ENCODE results near the gene EXOC2.
"Not testable (repeated sequence)": the region's sequence is repeated elsewhere in the genome, so short reads cannot be mapped to it uniquely, and the experiment has no call there.

EXOC2 gene

DNA sequence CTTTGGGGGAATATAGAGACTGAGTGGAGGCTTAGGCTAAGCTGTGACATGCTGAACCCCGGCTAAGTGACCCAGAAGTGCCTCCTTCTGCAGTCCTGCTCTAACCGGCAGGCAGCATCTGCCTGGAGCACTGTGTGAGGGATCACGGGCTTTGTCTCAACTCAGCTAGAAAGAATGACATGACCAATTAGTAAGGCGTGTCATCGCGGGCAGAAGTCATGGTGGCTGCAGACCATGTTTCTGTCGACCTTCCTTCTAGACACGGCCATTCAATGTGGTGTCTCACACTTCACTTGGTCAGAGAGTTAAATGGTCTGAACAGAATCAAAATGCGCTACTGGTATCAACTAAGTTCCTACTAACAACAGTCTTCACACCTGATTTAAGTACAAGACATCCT, 71.0 kb downstream of the EXOC2 start:
- no peak for DNase-seq

DNA sequence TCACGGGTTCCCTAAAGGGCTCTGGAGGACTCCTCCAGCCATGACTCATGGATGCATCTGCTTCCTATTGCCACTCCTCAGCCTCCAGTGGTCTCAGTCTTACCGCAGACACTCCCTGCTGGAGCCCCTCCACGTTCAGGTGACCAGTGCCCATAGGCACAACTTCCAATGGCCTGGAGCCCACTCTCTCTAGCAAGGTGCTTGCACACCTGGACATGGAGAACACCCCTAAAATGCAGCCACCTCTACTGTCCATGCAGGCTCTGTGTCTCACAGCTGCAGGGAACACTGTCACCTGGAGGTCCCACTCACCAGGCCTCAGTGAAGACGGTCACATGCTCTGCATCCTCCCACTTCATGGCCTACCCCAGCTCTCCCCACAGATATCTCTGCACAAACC, 72.0 kb downstream of the EXOC2 start:
- DNase-seq: no peak

DNA sequence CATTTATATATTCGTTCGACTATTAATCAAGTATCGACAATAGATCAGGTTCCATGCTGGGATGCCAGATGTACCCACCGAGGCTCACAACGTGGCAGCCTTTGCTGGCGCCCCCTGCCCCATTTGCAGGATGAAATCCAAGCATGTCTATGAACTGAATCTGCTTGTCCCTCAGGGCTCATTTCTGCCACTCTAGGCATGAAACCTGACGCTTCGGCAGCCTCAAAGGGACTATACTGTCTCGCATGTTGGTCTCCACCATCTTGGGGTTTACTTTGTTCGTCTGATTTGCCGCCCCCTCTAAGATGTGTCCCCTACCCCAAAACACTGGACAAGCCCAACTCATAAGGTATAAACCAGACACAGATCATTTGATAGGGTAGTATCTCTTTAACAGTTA, 72.8 kb downstream of the EXOC2 start:
- no peak for DNase-seq

DNA sequence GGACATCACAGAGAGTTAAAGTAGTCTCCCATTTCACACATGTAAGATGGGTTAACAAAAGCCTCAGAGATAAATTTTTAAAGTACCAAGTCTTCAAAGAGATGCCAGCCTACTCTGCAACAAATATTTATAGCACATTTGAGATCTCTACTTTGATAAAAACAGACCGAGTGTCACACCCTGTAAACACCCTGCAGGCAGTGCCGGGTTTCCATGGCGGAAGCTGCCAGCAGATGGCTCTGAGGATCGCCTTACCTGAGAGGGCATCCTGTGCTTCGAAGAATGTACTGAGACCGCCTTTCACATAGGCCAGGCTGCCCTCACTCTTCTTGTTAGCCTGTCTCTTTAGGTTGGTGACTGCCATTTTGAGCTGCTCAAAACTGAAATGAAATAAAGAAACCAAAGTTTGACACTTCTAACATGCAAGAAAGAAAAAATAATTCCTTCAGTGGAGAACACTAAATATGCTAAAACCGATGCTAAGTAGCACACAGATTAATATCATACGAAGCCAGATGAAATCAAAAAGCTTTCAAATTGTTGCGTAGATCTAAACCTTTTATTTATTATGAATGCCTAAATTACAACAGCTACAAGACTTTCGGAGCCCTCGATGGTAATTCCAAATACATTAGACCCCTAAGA, 75.4 kb downstream of the EXOC2 start:
- no peak for DNase-seq

DNA sequence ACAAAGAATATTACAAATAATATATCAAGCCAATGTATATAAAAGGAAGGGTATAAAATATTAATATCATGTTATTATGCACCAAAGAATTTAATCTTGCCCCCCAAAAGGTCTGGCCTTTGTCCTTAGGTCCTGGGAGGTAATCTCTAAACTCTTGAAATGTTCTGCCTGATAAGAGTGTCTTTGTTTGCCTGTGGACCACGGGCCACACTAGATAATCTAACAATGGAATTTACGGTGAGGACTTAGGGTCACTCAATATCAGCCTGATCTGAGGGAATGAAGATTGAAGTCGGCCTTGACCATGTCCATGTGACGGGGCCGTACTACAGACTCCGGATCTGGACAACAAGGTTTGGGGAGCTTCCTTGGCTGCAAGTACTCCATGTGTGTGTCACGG, 79.0 kb downstream of the EXOC2 start:
- DNase-seq: no peak

DNA sequence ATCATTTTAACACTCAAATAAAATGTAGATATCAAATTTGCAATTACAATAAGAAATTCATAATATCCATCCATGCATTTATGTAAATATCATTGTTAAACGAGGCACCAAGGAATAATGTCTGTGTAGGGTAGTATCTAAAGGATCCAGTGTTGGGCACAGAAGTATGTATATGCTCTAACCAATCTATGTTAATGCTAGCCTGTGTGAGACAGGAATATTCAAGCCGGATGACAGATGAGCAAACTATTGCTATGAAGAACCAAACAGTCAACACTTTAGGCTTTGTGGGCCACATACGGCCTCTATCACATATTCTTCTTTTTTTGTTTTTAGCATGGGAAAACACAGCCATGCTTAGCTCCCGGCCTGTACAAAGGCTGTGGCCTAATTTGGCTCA, 81.0 kb downstream of the EXOC2 start:
- DNase-seq: no peak

DNA sequence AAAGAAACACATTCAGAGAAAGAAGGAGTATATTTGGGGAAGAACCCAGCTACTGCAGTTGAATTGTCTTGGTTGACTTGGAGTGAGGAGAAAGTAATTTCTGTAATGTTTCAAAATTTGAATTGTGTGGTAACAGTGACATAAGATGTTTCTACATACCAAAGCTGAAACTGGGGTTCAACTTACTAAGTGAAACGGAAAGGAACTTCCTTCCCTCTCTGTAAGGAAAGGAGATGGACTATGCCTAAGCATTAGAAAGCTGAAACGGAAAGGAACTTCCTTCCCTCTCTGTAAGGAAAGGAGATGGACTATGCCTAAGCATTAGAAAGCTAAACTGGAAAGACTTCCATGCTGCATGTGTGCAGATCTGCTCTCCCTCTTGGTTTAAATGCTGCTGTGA, 82.1 kb downstream of the EXOC2 start:
- DNase-seq: no peak

DNA sequence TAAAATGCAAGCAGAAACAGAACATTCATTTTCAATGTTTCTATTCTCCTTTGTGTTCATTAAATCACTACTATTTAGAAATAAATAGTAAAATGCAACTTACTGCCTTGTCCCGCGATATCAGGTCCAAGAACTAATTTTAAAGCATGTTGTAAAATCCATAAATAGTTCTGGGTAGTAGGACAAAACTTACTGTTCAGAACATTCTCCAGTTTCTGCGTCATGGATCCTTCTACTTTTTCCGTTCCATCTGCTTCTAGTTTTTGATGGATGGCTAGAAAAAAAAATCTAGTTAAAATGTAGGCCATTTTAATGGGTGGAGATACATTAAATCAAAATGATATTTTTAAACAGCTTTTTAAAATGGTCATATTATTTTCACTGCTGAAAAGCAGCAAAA, 83.0 kb downstream of the EXOC2 start:
- DNase-seq: no peak

DNA sequence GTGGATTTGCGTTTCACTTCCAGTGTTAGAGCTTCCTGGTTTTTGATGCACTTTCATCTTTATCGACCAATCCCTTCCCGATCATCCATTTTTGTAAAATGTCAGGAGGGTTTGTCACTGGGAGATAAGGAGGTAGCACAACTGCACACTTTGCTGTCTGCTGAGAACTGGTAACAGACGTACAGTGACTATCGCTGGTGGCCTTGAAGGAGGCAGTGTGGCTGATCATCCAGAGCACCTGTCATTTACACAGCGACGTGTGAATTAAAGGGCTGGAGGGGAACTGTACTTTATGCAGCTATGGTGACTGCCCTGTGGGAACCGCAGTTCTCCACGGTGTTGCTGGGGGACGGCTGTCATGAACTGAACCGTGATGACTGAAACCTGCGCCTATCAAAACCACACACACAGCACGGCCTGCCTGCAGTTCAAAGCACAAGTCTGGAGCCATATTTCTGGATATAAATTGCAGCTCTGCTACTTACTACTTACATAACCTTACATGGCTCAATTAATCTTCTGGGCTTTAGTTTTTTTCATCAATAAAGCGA, 86.0 kb downstream of the EXOC2 start:
- no peak for DNase-seq

DNA sequence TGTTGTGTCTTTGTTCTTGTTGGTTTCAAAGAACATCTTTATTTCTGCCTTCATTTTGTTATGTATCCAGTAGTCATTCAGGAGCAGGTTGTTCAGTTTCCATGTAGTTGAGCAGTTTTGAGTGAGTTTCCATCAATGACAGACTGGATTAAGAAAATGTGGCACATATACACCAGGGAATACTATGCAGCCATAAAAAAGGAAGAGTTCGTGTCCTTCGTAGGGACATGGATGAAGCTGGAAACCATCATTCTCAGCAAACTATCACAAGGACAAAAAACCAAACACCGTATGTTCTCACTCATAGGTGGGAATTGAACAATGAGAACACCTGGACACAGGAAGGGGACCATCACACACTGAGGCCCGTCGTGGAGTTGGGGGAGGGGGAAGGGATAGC, 87.0 kb downstream of the EXOC2 start:
- not testable (repeated sequence) for DNase-seq

DNA sequence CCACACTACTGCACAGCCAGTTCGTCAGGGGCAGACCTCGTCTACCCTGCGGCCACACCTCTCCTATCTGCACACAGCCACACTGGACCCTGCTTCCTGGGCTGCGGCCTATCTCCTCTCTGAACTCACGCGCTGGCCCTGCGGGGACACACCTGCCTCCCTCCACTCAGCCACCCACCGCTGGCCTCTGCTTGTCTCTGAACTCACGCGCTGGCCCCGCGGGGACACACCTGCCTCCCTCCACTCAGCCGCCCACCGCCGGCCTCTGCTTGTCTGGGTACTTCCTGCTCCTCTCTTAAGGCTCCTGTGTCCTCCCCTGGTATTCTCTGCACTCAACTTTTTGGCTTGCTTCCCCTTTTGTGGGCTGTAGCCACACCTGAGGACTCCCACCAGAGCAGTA, 88.4 kb downstream of the EXOC2 start:
- no peak for DNase-seq

DNA sequence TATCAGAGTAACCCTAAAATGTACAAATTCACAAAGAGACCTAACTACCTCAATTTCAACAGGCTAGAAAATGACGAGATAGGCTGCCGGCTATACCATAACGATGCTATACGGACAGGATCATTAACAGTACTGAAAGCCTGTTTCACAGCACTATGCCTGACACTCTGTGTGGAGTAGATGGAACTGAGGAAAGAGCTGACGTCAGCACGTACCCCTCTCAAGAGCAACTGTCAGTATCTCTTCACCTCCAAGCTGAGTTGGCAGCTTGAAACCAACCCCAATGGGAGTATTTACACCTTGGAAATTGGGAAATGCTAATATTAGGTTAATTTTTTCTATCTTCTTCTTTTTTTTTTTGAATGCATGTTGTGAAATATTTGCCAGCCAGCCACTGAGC, 89.7 kb downstream of the EXOC2 start:
- no peak for DNase-seq

DNA sequence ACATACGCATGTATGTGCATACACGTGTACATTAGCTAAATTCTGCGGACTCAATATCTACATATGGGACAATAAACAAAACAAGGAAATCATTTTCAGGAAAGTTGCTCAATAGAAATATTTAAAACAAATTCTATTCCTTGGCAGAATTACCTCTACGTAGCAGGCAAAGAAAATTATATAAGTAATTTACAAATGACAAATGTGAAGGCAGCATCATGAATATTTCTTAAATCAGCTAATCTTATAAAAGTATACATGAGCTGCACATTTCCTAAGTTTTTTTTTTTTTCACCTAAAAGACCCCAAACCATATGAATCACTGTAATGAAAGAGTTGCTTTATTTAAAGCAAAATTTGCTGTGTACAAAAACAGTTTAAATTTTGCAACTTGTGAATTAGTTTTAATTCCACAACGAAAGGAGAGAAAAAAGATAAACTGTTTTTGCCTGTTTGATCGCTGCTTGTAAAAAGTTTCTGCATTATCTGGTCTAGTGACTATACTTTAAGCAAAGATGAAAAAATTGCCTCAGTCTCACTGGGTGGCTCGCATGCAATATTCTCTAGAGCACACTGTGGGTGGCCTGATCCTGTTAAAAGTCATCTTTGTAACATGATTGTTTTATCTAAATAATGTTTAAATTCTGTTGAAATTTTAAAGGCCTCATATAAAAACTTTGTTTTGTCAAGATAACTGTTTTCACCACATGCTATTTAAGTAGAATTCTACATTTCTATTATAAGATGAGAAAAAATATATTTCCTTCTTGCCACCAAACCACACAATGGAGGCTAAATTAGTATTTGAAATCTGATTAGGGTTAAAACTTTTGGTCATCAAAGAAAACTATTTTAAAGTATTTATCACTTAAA, 93.1 kb downstream of the EXOC2 start:
- no peak for DNase-seq

DNA sequence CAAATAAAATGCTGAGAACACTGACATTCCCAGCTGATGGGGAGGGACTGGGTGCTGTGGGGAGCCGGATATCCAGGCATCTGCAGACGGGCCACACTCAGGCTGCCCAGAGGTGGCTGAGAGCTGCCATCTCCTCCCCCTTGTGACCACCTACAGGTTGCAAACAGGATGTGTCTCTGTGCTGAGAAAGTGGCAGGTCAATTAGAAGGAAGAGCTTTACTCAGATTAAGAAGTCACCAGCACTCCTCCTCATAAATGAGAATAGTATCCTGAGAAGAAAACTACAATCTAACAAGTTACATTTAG, 99.1 kb downstream of the EXOC2 start:
- no peak for DNase-seq

DNA sequence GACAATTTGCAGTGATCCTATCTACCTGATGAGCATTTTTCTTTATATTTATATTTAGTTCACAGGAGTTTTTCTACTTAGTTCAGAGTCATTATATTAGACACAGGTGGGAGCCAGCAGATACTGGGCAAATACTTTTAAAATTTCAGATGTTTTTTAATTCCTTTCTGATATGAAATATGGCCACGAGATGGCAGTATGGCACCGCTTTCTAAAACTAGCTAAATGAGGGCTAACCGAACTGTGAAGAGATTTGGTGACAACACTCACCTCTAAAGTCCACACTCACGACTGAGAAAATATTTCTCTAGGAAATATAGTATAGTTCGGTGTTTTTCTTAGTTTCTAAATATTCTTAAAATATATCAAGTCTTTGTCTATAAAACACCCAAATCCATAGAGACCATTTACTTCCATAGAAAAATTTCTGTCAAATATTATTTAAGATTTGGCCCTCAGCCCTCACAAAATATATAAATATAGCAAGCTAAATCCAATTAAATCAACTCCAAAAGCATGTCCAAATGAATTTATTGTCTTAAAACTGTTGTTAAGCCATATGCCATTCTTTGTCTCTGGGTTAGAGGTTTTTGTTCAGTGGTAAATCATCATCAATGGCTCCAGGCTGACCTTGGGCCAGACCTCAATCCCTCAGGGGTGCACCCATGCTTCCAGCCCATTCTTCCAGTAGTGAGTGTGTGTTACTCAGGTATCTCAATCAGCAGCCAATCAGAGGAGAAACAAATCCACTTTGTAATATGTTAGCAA, 99.6 kb downstream of the EXOC2 start:
- peak; percentile 79 for DNase-seq

DNA sequence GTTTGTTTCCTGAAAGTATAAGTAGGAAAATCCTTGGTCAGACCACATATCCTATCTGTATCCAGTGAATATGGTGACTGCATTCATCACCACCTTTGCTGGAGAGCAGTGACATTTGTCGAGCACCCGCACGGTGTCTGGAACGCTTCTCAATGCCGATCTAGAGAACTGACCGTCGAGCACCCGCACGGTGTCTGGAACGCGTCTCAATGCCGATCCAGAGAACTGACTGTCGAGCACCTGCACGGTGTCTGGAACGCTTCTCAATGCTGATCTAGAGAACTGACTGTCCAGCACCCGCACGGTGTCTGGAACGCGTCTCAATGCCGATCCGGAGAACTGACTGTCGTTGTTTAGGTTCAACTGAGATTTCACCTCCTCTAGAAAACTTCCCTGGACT, 103.8 kb downstream of the EXOC2 start:
- DNase-seq: no peak

DNA sequence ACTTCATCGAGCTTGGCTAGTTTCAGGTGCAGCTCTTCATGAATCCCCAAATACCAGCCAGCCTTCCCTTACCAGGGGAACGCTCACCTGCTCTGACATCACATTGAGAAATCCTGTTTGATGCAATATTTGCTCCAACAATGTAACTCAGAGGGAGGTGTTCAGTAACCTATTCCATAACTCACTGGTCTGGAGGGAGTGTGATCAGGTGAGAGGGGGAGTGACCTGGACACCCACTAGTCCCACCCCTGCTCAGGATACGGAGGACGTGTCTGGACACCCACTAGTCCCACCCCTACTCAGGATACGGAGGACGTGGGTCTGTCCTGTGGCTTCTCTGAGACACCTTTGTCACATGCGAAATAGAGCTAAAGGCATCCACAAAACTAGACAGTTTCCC, 106.4 kb downstream of the EXOC2 start:
- no peak for DNase-seq

DNA sequence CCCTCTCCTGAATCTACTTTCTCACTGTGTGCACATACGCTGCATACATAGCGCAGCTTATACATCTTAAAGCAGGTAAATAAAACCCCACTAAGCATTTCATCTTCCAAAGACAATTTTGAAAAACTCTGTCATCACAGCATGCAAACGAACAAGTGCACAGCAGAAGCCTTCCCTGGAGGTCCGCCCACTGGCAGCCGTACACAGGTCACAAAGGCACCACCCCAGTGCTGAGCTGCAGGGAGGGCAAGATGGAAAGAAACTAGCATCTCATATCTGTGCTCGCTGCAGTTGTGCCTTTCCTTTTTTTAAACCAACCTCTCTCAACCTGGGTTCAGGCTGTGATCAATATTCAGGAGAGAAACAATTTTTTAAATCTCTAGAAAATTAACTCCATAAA, 109.3 kb downstream of the EXOC2 start:
- DNase-seq: no peak

DNA sequence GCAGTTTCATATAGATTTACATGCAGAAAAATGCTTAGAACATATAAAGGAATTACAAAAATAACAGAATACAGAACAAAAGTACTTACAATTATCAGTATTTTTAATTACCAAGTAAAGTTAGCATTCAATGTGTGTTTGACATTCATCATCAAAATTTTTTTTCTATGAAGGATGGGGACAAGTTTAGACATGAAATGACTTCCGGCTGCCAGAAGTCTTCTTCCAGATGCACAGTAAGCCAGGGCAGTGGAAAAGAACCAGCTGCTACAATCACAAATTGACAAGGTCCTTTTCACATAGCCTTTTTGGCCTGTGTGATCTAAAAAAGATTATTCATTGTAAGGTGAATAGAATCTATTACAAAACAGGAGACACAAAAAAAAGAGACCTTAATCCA, 109.8 kb downstream of the EXOC2 start:
- DNase-seq: no peak

DNA sequence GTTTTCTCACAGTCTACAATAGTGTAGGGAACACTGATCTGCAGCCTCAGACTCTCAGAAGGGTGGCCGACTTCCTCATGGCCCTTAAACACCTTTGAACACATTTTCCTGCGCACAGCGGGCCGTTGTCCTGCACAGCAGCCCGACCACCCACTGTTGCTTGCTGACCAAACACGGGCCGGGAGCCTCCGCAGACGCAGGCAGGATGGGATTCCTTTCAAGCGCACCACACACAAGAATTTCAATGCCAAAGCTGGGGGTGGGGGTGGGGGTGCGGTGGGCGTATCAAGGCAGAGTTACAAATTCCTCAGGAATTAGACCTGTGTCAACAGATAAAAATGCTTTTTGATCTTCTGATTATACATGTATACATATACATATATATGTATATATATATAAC, 110.6 kb downstream of the EXOC2 start:
- no peak for DNase-seq

DNA sequence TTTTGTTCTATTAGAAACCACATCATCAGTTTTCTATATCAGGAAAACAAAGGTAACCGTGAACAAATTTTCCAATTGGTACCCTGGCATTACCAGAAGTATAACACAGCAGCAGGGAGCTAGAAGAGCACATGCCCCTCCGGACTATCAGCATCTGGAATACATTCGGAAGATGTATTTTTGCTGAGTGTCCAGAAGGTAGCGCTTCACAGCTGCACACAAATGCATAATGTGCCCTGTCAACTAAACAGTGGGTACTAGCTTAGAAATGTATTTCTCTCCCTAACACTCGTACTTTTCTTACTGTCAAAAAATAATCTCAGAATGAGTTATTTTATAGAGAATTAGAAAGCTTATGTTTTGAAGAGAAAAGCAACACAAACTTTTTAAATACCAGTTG, 113.6 kb downstream of the EXOC2 start:
- DNase-seq: no peak

DNA sequence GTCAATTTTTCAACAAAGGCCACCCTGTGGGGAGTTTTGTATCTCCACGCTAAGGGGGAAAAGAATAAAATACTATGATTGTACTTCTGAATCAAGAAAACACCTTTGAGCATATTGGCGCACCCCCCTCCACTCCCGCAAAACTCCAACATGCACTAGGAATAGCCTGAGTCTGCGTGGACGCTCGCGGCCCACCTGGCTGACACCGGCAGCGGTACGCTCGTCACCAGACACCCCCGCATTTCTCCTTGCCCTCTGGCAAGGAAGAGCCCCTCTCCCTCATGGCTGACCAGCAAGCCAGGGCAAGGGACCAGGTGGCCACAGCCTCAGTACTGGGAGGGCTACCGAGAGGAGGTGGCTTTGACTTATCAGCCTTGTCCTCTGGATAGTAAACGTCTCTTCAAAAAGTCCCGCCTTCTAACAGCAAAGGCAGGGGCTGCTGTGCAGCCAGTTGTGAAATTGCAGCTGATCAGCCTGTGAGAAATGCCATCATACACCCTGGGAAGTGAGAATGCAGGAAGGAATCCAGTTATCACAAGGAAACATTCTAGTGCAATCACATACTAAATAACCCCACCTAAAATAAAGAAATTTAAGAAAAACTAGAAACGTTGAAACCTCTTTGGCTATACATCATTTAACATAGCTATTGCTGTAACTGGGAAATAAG, 120.2 kb downstream of the EXOC2 start:
- no peak for DNase-seq

DNA sequence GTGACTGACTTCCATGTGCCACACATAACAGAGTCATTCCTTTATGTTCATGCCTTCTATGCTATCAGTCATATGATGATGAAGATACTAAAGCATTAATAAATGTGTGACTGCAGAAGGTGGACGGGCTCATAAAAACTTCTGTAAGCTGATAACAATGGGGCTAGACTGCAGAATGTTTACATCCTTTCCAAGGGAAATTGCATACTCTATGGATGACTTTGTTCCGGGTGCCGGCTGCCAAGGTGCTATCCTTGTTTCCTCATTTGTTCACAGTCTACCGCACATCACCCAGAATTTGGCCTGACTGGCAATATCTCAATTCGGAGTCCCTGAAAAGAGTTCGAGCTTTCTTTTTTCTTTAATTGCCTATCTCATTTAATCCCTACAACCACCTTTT, 121.0 kb downstream of the EXOC2 start:
- DNase-seq: no peak

Data from activated CD4-positive, alpha-beta T cell treated with anti-CD3 and anti-CD28 coated beads, Interleukin-2, Interleukin-6, amounts not matched to agents 100 ng/mL and 50 ng/mL, durations not matched to agents 16 hours and 8 hours (primary cell).